Endothelial cell of umbilical vein (primary cell): ENCODE data around the gene MYDGF. TPM values are rescaled to one million over a fixed set of nuclear protein-coding genes. Genes with fewer than 3 reads are reported as not detected.

Source experiments
- BruUV-seq: library from RNA; stranded (reverse); fragments of 400-500 nt; replicated peaks from 2 replicates; lab custom pipeline; 2021; lab: Mats Ljungman, UMichigan
- CTCF ChIA-PET: fragments of 300-600, 350-600 bp; sonication (Branson Sonifier 250); formaldehyde crosslinking; loops from one replicate; lab custom pipeline; 2021; ENCODE audit warnings: antibody characterized with exemption, inconsistent platforms; lab: Charles Lee
- POLR2A ChIA-PET: fragments of 300-600, 350-600 bp; sonication (Branson Sonifier 250); formaldehyde crosslinking; loops from one replicate; lab custom pipeline; 2021; ENCODE audit warnings: antibody characterized with exemption, inconsistent platforms; lab: Charles Lee
- DNase-seq: peaks from one replicate; pipeline ENCODE4 v3.0.0-alpha.2; 2011; ENCODE audit warnings: low read depth, low spot score
- FAIRE-seq: peaks from 2 replicates; lab custom pipeline; 2011; peaks lifted over from hg19 to GRCh38; lab: Jason Lieb, UNC
- H2AFZ ChIP-seq: 2 replicates; pipeline ENCODE4 v1.6.0; 2012; ENCODE audit warnings: low read depth, low read length, control low read depth, inconsistent platforms
- H3K27ac ChIP-seq: 2 replicates; pipeline ENCODE4 v1.5.1; 2011; ENCODE audit warnings: low read depth, mild to moderate bottlenecking, control low read depth, low read length, moderate library complexity; ENCODE audit not compliant: insufficient read depth
- H3K27me3 ChIP-seq, 2 experiments: 2 replicates each; pipeline versions ENCODE4 v1.6.0 to v1.6.1; 2011; ENCODE audit warnings: low read length in 2 of 2, mixed read lengths in 1 of 2; ENCODE audit not compliant: control insufficient read depth in 2 of 2, insufficient read depth in 2 of 2
- H3K36me3 ChIP-seq, 2 experiments: 2 replicates in 1 of 2; 3 replicates in 1 of 2; pipeline ENCODE4 v1.5.1; 2011; ENCODE audit warnings: low read length in 2 of 2, mild to moderate bottlenecking in 1 of 2, moderate library complexity in 1 of 2; ENCODE audit not compliant: control insufficient read depth in 2 of 2, insufficient read depth in 2 of 2; ENCODE audit errors: extremely low read depth in 1 of 2
- H3K4me1 ChIP-seq: 3 replicates; pipeline ENCODE4 v1.5.1; 2011; ENCODE audit warnings: mild to moderate bottlenecking, low read length; ENCODE audit not compliant: control insufficient read depth, insufficient read depth; ENCODE audit errors: extremely low read depth
- H3K4me2 ChIP-seq: 2 replicates; pipeline ENCODE4 v1.6.1; 2011; ENCODE audit warnings: low read length, control low read depth, mixed read lengths; ENCODE audit not compliant: insufficient read depth
- H3K4me3 ChIP-seq, 3 experiments: fragments of 200-600 bp in 1 of 3; sonication (generic), shearing (Covaris generic) in 1 of 3; replicated peaks in 1 of 3; 2 replicates each; pipeline ENCODE4 v1.5.1; 2011 to 2016; ENCODE audit warnings: control low read depth in 3 of 3, low read length in 3 of 3, mild to moderate bottlenecking in 2 of 3, inconsistent platforms in 1 of 3, low read depth in 1 of 3, moderate library complexity in 1 of 3; ENCODE audit not compliant: insufficient read depth in 1 of 3
- H3K79me2 ChIP-seq: 2 replicates; pipeline ENCODE4 v1.6.0; 2012; ENCODE audit warnings: low read length, inconsistent platforms; ENCODE audit not compliant: control insufficient read depth, insufficient read depth
- H3K9ac ChIP-seq: replicated peaks from 2 replicates; pipeline ENCODE3; 2011; ENCODE audit warnings: low read length, control low read depth; ENCODE audit not compliant: insufficient read depth; ENCODE audit errors: extremely low read depth
- H3K9me1 ChIP-seq: replicated peaks from 3 replicates; pipeline ENCODE4 v1.6.0; 2011; ENCODE audit warnings: mild to moderate bottlenecking, low read length; ENCODE audit not compliant: control insufficient read depth, insufficient read depth; ENCODE audit errors: extremely low read depth
- H3K9me3 ChIP-seq: replicated peaks from 2 replicates; pipeline ENCODE4 v1.5.1; 2012; ENCODE audit warnings: low read length, inconsistent platforms; ENCODE audit not compliant: control insufficient read depth, insufficient read depth
- H4K20me1 ChIP-seq: replicated peaks from 2 replicates; pipeline ENCODE3; 2011; ENCODE audit warnings: mild to moderate bottlenecking, low read length; ENCODE audit not compliant: control insufficient read depth, insufficient read depth; ENCODE audit errors: extremely low read depth
- CTCF ChIP-seq, 2 donors: IDR thresholded peaks; 1 replicate in 1 of 2; 2 replicates in 1 of 2; pipeline ENCODE4 v1.5.1; 2011; ENCODE audit warnings: low read length in 2 of 2, mild to moderate bottlenecking in 2 of 2, moderate library complexity in 2 of 2, control low read depth in 1 of 2, inconsistent platforms in 1 of 2, low read depth in 1 of 2; ENCODE audit not compliant: insufficient read depth in 1 of 2; ENCODE audit errors: extremely low read depth in 1 of 2
- EZH2 ChIP-seq: IDR thresholded peaks from 2 replicates; pipeline ENCODE4 v1.6.1; 2012; ENCODE audit warnings: borderline replicate concordance, low read depth, mild to moderate bottlenecking, moderate library complexity, low read length, inconsistent platforms; ENCODE audit not compliant: severe bottlenecking
- FOS ChIP-seq: IDR thresholded peaks from 2 replicates; pipeline ENCODE4 v1.6.1; 2011; ENCODE audit warnings: mild to moderate bottlenecking, low read length, moderate library complexity, borderline replicate concordance; ENCODE audit not compliant: insufficient read depth
- GATA2 ChIP-seq: IDR thresholded peaks from 2 replicates; pipeline ENCODE4 v1.7.0; 2011; ENCODE audit warnings: low read depth, mild to moderate bottlenecking, moderate library complexity, mixed read lengths, low read length; ENCODE audit not compliant: insufficient read length, insufficient read depth
- JUN ChIP-seq: IDR thresholded peaks from 2 replicates; pipeline ENCODE4 v1.6.1; 2011; ENCODE audit warnings: borderline replicate concordance, low read depth; ENCODE audit not compliant: insufficient read length, insufficient read depth
- MYC ChIP-seq: IDR thresholded peaks from one replicate; pipeline ENCODE4 v1.6.1; 2011; ENCODE audit warnings: mild to moderate bottlenecking, low read depth, low read length
- POLR2A ChIP-seq: IDR thresholded peaks from 2 replicates; pipeline ENCODE4 v1.6.1; 2012; ENCODE audit warnings: low read depth, mild to moderate bottlenecking, control low read depth, low read length
- POLR2AphosphoS5 ChIP-seq: IDR thresholded peaks from 2 replicates; pipeline ENCODE4 v1.6.1; 2012; ENCODE audit warnings: low read depth, mild to moderate bottlenecking, control low read depth, low read length, moderate library complexity; ENCODE audit not compliant: insufficient read depth
- dilution Hi-C: fragments of 300-500 bp; cut with MboI; formaldehyde crosslinking; loops from one replicate; pipeline ENCODE4 v1.15.0; 2019; ENCODE audit warnings: low sequenced_read_pairs; ENCODE audit not compliant: extremely low pct_ligation_motif_present
- intact Hi-C: fragments of 100-400 bp; cut with micrococcal nuclease; formaldehyde crosslinking; loops from one replicate; pipeline ENCODE4 v1.10.0; 2022
- polyA plus RNA-seq, 4 experiments: library from polyadenylated mRNA; depleted of rRNA in 3 of 4; stranded (reverse) in 3 of 4; unstranded in 1 of 4; fragments of >200 nt; gene quantifications; 2 replicates each; pipeline versions ENCODE4 v1.2.1 to v1.2.3, GENCODE V29; 2011 to 2012; ENCODE audit warnings: missing spikeins in 1 of 4
- total RNA-seq: library from RNA; stranded (reverse); gene quantifications from 2 replicates; pipeline ENCODE4 v1.2.3, GENCODE V29; 2021

Gene MYDGF
- total and polyA plus RNA-seq, 2 donors (not counting 3 experiments of a cell fraction or from before 2014, with no cell fraction given): 191 to 337 TPM

GRCh38 chr19:4709440-4710280, 39.5 kb upstream of the MYDGF start:
- DNase-seq (no peak), FAIRE-seq (no peak)
- Histone ChIP-seq H3K79me2 (peaks cover 14% of the 10 kb centered on the region), H3K27me3 (no peaks in the 10 kb centered on the region), H4K20me1 (no peaks in the 10 kb centered on the region), H3K4me1 (peaks cover 18% of the 10 kb centered on the region), H3K4me3 (no peak overlapping the region), H3K36me3 (peaks cover 7 to 39% of the 10 kb centered on the region in 2 experiments), H3K9ac (no peak overlapping the region), H3K4me2 (no peak overlapping the region), H2AFZ (no peak overlapping the region), H3K27ac (no peak overlapping the region), H3K9me1 (no peaks in the 10 kb centered on the region), H3K9me3 (no peaks in the 10 kb centered on the region)
- ChIA-PET CTCF (no interaction called here), POLR2A (no interaction called here)
- dilution Hi-C loops (no loop called here), intact Hi-C loops (loop anchor here (5.0 kb wide), 1 partner anchor 37 kb away; the partner anchor contains the start of gene MYDGF)
- no TSS peak for BruUV-seq
- no peak for TF ChIP-seq MYC
- TF ChIP-seq CTCF (IDR thresholded peaks at IDR 0.05; ENCODE audit: extremely low read depth in 1 of 2, insufficient read depth in 1 of 2, low read depth in 1 of 2, low read length in 2 of 2): no peak
- no peak for TF ChIP-seq POLR2A
- TF ChIP-seq FOS: no peak
- no peak for TF ChIP-seq GATA2
- no peak for TF ChIP-seq POLR2AphosphoS5
- TF ChIP-seq JUN: no peak
- TF ChIP-seq EZH2: no peak
